ENCODE data around the gene PPP1R8.
A peak's percentile ranks its signal among the peaks of the same experiment; 100 is the strongest.

Gene PPP1R8

GRCh38 chr1:27862671-27863537 is 32.3 kb downstream of the PPP1R8 start:
- no peak for TF ChIP-seq CTCF (conservative IDR thresholded peaks at IDR 0.05; ENCODE audit: control insufficient read depth, insufficient read depth, low read depth, low read length)
- peak overlapping the region; percentile 12 for H3K4me3 ChIP-seq (ENCODE audit: control insufficient read depth, low read depth, low read length)
- DNase-seq (ENCODE audit: low read depth): peak; percentile 100

DNA sequence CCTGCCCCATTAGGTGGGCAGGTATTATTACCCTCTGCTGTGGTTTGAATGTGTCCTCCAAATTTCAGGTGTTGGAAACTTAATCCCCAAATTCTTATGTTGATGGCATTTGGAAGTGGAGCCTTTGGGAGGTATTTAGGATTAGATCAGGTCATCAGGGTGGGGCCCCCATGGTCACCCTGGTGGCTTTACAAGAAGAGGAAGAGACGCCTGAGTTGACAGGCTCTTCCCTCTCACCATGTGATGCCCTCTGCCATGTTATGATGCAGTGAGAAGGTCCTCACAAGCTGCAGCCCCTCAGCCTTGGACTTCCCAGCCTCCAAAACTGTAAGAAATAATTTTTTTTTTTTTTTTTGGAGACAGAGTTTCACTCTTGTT is 32.9 kb downstream of the PPP1R8 start:
- no peak for TF ChIP-seq CTCF (conservative IDR thresholded peaks at IDR 0.05; ENCODE audit: control insufficient read depth, insufficient read depth, low read depth, low read length)
- no peak for DNase-seq (ENCODE audit: low read depth)
- no peak overlapping the region for H3K4me3 ChIP-seq (ENCODE audit: control insufficient read depth, low read depth, low read length)

DNA sequence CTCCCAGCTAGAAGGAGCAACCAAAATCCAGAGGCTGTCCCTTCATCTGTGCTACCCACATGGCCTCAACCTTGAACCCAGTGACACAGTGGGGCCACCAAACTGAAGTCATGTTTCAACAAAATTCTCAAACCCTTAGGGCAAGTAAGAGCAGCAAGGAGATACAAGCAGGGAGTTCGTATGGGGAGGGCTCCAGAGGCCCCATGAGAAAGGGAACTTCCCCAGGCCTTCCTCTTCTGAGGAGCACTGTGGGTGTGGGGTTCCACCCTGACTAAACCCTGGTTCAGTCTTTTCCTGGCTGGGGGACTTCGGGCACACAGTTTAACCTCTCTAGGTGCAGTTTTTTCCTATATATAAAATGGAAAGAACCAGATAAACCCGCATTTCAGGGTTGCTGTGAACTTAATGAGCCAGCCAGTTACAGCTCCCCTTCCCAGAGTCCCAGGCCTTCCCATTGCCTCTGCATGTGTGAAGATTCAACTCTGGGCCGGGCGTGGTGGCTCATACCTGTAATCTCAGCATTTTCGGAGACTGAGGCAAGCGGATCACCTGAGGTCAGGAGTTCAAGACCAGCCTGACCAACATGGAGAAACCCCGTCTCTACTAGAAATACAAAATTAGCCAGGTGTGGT is 33.8 kb downstream of the PPP1R8 start:
- TF ChIP-seq CTCF (conservative IDR thresholded peaks at IDR 0.05; ENCODE audit: control insufficient read depth, insufficient read depth, low read depth, low read length): no peak
- H3K4me3 ChIP-seq (ENCODE audit: control insufficient read depth, low read depth, low read length): no peak overlapping the region
- DNase-seq (ENCODE audit: low read depth): no peak

DNA sequence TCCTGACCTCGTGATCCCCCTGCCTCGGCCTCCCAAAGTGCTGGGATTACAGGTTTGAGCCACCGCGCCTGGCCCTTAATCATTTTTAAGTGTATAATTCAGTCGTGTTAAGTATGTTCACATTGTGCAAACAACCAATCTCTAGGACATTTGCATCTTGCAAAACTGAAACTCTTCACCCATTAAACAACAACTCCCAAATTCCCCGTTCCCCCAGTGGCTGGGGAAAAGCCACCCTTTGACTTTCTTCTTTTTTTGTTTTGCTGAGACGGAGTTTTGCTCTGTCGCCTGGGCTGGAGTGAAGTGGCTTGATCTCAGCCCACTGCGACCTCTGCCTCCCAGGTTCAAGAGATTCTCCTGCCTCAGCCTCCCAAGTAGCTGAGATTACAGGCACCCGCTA is 35.2 kb downstream of the PPP1R8 start:
- no peak overlapping the region for H3K4me3 ChIP-seq (ENCODE audit: control insufficient read depth, low read depth, low read length)
- DNase-seq (ENCODE audit: low read depth): no peak

DNA sequence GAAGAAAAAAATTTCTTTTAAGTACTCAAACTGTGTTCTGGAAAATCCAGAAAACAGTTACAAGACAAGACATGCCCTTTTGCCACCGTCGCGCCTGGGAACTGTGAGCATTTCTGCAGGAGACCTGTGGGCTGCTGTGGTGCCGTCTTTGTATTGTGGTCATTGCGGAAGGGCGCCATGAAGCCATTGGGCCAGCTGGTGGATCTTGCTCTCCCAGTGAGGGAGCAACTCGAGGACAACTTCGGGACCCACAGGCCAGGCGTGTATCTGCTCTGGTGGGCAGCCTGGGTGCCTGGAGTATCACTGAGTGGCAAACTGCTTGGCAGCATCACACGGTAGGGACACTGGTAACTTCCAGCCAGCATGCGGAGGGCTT is 38.0 kb downstream of the PPP1R8 start:
- H3K4me3 ChIP-seq (ENCODE audit: control insufficient read depth, low read depth, low read length): no peak overlapping the region
- no peak for DNase-seq (ENCODE audit: low read depth)
- TF ChIP-seq CTCF (conservative IDR thresholded peaks at IDR 0.05; ENCODE audit: control insufficient read depth, insufficient read depth, low read depth, low read length): no peak

More for the DNA sequence above, 35.2 kb downstream of the PPP1R8 start:
- TF ChIP-seq CTCF (conservative IDR thresholded peaks at IDR 0.05; ENCODE audit: control insufficient read depth, insufficient read depth, low read depth, low read length): no peak

- no peak for TF ChIP-seq CTCF (conservative IDR thresholded peaks at IDR 0.05; ENCODE audit: control insufficient read depth, insufficient read depth, low read depth, low read length)
- no peak overlapping the region for H3K4me3 ChIP-seq (ENCODE audit: control insufficient read depth, low read depth, low read length)
- no peak for DNase-seq (ENCODE audit: low read depth)
Measured at GRCh38 chr1:27868932-27869718, 38.5 kb downstream of the PPP1R8 start.

Data from fibroblast of mammary gland (primary cell).